Ovary (tissue), 3 donors: ENCODE data around the gene NLGN1.

Experiments used
- CTCF ChIP-seq, 3 donors: fragments of 450-650 bp in 2 of 3; fragments of 200-600 bp in 1 of 3; IDR thresholded peaks; one replicate each; pipeline versions ENCODE4 v1.5.1 to v1.8.0; 2016 to 2022; ENCODE audit warnings: antibody characterized with exemption in 3 of 3, mild to moderate bottlenecking in 1 of 3
- POLR2A ChIP-seq: fragments of 450-650 bp; IDR thresholded peaks from one replicate; pipeline ENCODE4 v1.6.1; 2017; ENCODE audit warnings: antibody characterized with exemption, mild to moderate bottlenecking, moderate library complexity
- donor health status: DM: no; HTN: no; CAD: no.

- TF ChIP-seq CTCF (IDR thresholded peaks at IDR 0.05) (no peak), POLR2A (no peak)
These were observed 603.1 kb downstream of the NLGN1 start for GRCh38 chr3:174000675-174001074.
